Upper lobe of left lung (tissue), 4 donors: ENCODE results near the gene AHSG.

Experiments used
- CTCF ChIP-seq, 6 experiments: fragments of 450-650 bp in 4 of 6; fragments of 200-600 bp in 2 of 6; sonication (generic) in 2 of 6; IDR thresholded peaks; one replicate each; pipeline ENCODE4 v1.5.1; 2016 to 2019; ENCODE audit warnings: antibody characterized with exemption in 6 of 6
- POLR2A ChIP-seq, 4 donors: fragments of 450-650 bp; IDR thresholded peaks; one replicate each; pipeline ENCODE4 v1.5.1; 2016 to 2017; ENCODE audit warnings: antibody characterized with exemption in 4 of 4, mild to moderate bottlenecking in 2 of 4

GRCh38 chr3:186577521-186577920 lies 35.3 kb upstream of the AHSG start:
- no peak for TF ChIP-seq CTCF (IDR thresholded peaks at IDR 0.05)
- no peak for TF ChIP-seq POLR2A (IDR thresholded peaks at IDR 0.05)
